Measurements from ENCODE around the gene ABTB1.

Gene ABTB1

DNA sequence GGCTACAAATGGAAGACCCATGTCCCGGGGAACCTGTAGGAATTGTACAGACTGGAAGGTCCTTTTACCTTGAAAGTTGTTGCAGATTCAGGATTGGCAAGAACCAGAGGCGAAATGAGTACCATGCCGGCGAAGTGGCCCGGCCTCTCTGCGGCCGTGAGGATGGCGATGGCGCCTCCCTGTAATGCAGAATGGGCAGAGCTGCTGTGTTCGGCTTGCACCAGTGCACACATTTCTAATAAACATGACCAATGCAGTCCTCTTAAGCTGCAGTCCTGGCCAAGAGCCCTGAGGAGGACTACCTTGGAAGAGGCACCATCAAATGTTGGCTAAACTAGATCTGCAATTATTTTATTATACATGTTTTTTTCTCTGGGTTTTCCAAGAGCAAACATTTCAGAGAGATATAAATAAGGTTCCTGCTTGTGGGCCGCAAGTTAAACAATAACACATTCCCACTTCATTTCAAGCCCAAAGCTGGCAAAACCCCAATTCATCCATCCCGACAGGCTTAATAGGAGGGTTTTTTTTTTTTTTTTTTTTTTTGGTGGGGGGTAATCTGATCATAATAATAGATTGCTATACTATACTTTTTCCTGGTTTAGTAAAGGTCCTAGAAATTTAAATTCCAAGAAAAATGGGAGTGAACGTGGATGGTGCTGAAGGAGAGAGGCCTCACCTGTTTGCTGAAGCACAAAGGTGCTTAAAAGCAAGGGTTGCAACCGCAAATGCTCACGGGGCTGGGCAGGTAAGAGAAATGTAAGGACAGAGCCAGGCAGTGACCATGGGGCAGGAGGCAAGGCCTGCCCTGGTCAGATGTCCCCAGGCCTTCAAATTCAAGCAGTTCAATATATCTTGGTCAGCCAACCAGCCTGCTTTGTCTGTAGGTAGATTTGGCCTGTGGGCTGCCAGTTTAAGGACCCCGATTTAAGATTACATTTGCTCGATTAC, 48.5 kb downstream of the ABTB1 start:
- no peak for DNase-seq (ENCODE audit: low spot score)

DNA sequence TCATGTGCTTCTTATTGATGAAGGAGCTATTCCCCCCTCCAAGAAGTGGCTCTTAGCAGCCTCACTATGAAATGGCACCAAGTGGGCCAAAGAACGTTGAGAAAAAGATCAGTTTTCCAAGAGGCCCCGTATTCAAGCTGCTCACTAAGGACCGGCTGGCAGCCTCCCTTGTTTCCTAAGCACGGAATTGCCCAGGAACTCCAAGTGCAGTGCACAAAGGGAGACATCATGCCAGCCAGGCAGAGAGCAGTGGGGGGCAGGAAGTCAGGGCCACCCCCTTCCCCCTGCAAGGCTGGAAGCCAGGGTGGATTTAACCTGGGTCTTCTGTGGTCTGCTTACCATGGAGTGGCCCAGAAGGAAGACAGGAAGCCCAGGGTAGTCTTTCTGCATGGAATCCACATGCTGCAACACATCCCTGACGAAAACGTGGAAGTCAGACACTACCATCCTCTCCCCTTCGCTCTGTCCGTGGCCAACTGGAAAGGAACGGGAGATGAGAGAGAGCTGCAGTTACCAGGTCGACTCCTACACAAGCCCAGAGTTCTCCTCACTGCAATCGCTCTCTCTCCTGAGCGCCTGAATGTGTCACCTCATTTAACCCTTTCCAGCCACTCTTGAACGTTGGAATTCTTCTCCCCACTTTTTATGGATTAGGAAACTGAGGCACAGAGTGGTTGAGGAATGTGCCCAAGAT, 49.5 kb downstream of the ABTB1 start:
- no peak for DNase-seq (ENCODE audit: low spot score)

DNA sequence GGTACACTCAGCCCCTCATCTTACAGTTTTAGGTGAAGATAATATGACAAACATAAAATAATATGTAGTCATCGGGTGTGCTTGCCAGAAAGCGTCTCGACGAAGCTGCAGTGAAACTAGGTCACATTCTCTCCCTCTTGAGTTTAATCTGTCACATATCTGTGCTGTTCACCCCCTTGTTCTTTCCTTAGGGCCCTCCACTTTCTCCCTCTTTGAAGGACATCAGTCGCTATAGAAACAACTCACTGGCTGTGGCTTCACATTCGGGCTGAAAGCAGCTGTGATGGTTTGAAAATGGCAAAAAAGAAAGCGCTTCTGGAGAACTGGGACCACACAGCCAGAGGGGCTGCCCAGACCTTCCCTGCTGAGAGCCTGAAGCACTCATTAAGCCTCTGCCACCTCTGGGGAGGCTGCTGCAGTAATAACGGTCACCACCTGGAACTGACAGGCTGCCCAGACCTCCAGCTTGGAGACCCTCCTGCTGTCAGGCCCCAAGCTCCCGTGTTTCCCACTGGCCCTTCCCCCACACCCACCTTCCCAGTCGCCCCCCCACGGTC, 50.3 kb downstream of the ABTB1 start:
- no peak for DNase-seq (ENCODE audit: low spot score)

DNA sequence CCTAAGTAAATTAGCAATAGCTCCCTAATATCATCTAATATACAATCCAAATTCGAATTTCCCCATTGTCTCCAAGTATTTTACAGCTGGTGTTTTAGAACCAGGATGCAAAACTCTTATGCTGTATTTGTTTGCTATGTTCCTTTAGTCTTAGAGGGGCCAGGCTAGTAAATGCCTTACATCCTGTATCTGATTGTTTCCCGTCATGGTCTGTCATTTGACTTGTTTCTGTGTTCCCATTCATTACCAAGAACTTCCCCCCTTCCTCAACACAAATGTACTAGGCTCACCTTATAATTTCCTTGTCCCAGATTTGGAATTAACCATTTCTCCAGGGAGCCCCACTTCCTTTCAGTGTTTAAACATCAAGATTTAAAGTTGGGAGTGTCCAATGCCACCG, 54.1 kb downstream of the ABTB1 start:
- no peak for DNase-seq (ENCODE audit: low spot score)

DNA sequence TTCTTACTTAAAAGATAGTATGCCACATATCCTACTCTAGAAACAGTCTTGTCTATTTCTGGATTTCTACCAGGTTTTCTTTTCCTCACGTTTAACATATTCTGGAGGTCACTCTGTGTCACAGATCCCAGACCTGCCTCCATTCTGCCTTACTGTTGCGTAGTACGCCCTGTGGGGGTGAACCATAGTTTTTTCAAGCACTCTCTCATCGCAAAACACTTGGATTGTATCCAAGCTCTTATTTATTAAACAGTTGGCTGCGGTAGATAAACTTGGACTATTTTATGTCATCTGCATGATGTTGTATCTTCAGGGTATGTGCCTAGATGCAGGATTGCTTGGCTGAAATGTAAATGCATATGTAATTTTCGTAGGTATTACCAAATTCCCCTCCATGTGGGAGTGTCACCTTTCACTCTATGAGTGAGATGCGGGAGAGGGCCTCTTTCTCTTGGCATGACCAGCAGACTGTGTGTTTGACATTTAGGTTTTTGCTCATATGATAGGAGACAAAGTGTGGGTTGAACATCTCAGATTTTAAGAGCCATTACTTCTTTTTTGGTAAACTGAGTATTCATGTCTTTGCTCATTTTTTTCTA, 55.8 kb downstream of the ABTB1 start:
- no peak for DNase-seq (ENCODE audit: low spot score)

DNA sequence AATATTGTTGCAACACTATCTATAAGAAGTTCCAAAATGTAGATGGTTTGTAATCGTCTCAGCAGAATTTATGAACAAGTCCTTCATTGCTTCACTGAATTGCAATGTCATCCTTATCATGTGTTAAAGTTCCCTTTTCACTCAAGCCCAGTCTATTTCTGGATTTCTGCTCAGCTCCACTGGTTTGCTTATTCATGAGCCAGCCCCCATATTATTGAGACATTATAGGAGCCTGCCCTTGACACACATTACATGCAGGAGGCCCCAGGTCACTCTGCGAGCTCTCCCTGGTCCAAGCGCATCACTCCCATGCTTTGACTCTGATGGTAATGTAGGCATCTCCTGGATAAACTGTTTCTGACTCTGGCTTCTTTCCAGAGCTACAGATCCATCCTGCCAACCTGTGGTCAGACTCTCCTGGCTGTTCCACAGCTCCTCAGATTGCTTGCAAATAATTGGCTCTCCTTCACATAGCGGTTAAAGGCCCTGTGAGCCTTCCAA, 56.9 kb downstream of the ABTB1 start:
- DNase-seq (ENCODE audit: low spot score), result no peak

DNA sequence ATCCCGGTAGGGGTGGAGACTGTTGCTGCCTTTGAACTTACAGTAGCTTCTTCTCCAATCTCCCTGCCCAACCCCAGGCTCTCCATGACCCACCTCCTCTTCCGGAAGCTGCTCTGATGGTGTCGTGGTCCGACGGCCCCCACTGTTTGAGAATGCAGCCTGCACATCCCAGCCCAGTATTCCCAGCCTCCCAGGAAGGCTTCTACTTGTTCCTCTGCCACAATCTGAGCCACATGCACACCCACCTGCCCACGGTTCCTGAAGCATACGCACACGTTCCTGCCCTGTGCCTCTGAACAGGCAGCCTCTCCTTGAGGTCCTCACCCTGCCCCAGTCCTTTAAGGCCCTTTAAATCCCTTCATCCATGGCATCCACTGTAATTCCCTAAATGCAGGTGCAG, 57.4 kb downstream of the ABTB1 start:
- no peak for DNase-seq (ENCODE audit: low spot score)
